Measurements from ENCODE around the gene VTN.
"Not testable (repeated sequence)": the region's sequence is repeated elsewhere in the genome, so short reads cannot be mapped to it uniquely, and the experiment has no call there.

VTN gene

DNA sequence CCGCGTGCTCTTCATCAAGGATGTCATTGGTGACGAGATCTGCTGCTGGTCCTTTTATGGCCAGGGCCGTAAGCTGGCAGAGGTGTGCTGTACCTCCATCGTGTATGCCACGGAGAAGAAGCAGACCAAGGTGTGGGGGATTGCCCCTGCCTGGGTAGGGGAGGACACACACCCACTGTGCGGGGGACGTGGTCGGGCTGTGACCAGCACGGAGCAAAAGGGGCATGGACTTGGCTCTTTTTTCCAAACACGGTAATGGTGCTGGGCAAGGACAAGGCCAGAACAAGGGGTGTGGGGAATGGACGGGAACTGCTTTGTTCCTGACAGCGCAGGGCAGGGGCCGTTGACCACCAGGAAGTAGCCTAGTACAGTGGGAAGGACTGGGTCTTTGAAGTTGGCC lies 27.8 kb downstream of the VTN start:
- DNase-seq (ENCODE audit: low read depth) = no peak

DNA sequence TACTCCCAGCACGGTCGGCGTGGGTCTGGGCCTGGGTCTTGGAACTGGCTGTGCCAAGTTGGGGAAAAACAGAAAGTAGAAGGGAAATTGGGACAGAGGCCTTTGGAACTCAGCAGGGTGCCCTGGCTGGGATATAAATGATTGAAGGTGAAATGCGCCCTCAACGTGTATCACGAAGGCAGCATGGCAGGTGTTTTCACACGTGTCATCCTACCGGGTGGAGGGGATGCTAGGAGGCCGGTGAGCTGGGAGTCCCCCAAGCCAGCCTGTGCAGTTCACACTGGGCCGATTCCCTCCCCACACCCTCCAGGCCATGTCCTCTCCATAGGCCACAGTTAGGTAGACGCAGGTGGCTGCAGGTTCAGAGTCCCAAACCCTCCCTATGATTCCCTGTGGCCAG lies 28.6 kb downstream of the VTN start:
- no peak for DNase-seq (ENCODE audit: low read depth)

DNA sequence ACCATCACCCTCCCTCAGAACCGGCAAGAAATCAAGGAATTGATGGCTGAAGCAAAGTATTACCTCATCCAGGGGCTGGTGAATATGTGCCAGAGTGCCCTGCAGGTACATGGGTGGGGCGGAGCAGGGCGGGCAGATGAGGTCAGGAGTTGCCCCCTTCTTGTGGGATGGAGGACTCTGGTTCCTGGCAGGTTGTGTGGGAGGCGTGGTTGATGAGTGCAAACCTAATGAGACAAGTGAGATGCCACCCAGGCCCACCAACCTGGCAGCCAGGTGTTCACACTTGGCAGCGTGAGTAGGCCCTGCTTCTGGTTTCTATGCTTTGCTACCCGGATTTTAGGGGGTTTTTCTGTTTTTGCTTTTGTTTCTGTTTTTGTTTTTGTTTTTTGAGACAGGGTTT lies 29.7 kb downstream of the VTN start:
- DNase-seq (ENCODE audit: low read depth) = no peak

DNA sequence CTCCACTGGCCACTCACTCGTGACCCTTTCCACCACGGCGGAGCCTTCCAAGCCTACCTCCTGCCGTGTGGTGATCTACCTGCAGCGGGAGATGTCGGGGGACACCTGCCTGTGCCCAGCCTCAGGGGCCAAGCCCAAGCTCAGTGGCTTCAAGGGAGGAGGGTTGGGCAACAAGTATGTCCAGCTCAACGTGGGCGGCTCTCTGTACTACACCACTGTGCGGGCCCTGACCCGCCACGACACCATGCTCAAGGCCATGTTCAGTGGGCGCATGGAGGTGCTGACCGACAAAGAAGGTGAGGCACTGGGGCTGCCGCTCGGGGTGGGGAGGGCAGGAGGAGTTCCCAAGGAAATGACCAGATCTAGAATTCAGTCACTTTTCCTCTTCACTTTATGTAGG lies 30.7 kb downstream of the VTN start:
- no peak for DNase-seq (ENCODE audit: low read depth)

DNA sequence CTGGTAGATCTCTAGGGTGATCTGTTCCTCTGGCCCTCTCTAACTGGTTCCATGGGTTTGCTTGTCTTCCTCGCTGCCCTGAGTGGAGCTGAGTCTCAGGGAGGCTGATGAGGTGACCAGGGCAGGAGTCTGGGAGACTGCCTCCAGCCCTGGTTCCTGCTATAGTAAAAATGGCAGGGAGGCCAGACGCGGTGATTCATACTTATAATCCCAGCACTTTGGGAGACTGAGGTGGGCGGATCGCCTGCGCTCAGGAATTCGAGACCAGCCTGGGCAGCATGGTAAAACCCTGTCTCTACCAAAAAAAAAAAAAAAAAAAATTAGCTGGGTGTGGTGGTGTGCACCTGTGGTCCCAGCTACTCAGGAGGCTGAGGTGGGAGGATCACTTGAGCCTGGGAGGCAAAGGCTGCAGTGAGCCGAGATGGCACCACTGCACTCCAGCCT lies 31.3 kb downstream of the VTN start:
- not testable (repeated sequence) for DNase-seq (ENCODE audit: low read depth)

DNA sequence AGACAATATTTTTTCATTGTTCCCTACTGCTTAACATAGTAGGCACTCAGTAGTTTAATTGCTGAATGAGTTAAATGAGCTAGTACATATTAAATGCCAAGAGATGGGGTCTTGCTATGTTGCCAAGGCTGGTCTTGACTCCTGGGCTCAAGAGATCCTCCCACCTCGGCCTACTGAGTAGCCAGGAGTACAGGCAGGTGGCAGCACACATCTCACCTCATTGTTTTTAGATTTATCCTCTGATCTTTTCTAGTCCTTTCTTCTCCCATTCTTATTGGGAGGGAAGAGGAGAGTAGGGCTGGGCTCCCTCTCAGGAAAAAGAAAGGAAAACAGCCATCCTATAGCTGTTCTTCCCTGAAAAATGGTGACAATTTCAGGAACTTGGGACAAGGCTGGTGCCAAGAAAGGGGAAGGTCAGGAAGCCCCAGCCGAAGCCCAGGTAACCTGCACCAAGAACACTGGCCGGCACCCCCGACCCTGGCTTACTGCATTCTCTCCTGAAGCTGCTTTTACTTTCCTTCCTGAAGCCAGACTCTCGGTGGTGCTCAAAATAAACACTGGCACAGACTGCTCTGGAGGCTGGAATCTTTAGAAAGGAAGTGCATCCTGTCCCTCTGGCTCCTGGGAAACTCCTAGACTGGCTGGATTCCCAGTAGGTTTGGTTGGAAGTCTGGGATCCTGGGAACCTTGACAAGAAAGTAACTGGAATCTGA lies 31.9 kb downstream of the VTN start:
- DNase-seq (ENCODE audit: low read depth) = peak; percentile 93

DNA sequence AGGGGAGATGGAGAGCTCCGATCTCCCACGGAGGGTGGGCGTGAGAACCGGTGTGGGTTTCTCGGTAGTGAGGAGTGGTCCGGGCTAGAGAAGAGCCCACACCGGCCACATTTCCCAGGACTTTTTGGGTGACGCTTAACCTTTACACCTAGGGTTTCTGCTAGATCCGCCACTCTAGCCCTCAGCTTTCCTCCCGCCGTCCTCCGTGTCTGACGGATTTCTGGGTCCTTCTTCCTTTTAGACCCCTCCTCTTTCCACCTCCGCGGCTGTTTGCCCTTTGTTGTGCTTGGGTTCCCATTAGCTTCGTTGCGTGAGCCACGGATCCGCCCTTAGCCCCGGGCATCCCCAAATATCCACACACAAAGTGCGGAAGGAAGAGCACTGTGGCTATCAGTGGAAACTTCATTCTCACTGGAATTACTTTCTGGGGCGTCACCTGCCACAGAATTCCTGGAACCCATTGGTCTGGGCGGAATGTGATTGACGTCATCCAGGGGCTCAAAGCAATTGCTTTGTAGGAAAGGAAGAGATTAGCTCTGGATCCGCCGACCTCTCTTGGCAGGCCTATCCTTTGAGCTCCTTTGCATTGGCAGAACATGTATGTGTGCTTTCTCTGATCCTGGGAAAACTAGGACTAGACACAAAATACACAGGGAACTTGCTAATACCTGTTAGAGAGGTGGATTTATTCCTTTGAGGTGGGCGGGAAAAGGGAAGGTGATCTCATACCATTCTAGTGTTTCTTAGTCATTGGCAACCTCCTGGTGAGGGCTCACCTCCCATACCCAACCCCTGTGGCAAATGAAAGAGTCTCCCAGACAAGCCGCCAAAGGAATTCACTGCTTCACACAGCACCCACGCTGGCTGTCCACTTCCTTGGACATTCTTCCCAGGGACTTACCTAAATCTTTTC lies 33.9 kb downstream of the VTN start:
- peak; percentile 94 for DNase-seq (ENCODE audit: low read depth)

DNA sequence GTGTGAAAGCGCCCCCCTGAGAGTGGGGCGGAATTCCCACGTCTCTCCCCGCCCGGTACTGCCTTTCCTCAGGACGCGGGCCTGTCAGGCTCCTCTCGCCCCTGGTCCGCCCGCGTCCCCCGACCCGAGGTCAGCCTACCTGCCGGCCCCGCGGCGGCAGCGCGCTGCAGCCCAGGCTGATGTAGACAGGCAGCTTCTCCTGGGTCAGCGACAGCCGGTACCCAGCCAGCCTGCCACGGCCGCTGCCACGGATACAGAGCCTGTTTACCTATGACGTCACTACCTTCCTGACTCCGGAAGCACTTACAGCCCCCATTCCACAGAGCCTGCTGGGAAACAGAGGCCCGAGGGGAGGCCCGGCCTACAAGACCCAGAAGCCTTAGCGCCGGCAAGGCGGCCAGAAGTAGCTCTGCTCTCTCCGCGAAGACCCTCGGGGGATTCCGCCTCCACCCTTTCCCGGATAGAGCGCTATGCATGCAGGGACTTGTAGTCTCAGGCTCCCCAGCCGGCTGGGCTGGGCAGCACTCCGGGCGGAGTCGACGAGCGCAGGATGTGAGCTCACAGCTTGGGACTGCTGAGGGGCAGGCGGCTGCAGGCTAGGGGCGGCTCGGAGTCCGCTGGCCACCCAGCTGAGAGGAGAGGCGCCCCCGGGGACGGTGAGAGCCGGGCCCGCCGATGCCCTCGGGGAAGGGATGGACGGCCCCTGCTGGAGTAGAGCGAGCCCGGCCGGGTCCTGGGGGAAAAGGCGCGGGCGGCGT lies 34.7 kb downstream of the VTN start, which contains the start of the genes IFT20 and TNFAIP1:
Gene IFT20, minus strand, starts transcription at position 272 of the 758 bp plus-strand sequence. CDS start 3,487 bp downstream, outside the sequence.
Gene TNFAIP1, plus strand, starts transcription at position 561 of the 758 bp plus-strand sequence. CDS start 3,761 bp downstream, outside the sequence.
- DNase-seq (ENCODE audit: low read depth) = peak; percentile 100

DNA sequence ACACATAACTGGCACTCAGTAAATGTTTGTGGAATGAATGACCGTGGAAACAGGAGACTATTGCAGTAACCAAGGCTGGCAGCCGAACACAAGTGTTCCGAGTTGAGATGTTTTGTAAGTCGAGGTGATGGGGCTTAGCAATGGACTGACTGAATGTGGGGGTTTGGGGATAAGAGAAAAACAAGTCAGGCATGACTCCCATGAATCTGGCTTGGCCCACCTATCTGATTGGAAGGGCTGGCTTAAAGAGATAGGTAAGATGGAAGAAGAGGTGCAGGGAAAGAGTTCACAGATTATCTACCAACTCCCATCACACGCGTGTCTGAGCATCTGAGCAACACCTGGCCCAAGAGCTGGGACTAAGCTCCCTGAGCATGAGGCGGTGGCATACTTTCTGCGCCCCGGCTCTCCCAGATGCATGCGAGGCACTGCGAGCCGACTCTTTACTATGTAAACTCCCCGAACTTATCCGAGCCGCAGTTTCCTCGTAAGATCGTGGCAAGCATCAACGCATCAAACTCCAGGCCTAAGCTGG lies 35.4 kb downstream of the VTN start:
- DNase-seq (ENCODE audit: low read depth) = no peak

DNA sequence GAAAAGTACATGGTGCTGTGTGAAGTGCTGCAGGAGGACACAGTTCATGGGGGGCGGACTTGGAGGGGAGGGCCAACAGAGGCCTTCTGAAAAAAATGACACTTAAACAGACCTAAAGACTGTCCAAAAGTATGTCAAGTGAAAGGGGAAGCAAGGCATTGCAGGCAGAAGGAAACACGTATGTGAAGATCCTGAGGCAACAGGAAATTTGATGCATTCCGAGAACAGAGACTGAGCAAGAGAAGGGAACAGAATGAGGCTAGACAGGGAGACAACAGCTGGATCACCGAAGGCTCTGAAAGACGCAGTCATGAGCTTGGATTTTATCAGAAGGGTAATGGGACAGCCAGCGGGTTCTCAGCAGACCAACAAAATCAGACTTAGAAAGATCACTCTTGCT lies 35.9 kb downstream of the VTN start:
- DNase-seq (ENCODE audit: low read depth) = peak; percentile 33

DNA sequence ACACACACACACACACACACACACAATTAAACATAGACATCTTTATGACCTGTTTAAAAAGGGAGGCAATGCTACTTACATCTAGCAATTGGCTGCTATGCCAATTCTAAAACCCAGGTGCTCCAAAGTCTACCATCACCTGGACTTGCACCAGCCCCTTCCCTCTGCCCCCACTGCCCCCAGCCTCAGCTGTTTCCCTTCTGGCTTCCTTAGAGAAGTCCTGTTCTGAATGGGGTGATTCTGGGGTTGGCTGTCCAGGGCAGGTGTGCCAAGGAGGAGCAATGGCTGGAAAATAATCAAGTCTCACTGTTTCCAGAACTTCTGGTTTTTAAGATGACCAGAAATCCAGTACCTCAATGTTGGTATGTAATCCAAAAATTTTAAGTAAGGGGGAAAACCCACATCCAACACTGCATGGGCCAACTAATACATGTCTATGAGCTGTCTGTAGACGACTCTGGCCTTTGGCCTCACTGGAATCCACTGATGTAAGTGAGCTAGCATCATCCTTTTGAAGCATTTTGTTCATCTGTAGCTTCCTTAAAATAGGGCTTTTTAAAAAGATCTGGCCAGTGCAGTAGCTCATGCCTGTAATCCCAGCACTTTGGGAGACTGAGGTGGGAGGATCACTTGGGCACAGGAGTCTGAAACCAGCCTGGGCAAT lies 36.9 kb downstream of the VTN start:
- peak; percentile 30 for DNase-seq (ENCODE audit: low read depth)

DNA sequence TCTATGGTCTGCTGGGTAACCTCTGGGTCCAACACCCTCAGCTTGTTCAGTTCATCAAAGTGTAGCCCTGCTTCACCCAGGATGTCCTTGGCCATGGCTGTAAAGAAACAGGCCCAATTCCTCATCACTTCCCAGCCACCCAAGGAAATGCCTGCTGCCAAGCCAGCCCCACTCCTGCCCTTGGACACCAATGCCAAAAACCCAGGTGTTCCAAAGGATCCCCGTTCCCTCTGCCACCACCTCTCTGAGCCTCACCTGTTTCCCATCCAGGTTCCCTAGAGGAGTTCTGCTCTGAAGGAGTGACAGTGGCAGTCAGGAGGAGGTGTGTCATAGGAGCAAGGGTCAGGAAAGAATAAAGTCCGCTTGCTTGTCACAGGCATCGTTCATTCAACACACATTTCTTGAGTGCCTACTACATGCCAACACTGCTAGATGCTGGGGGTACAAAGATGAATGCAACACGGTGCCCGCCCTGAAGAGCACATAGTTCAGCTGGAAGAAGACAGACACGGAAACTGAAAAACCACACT lies 38.2 kb downstream of the VTN start:
- DNase-seq (ENCODE audit: low read depth) = no peak

DNA sequence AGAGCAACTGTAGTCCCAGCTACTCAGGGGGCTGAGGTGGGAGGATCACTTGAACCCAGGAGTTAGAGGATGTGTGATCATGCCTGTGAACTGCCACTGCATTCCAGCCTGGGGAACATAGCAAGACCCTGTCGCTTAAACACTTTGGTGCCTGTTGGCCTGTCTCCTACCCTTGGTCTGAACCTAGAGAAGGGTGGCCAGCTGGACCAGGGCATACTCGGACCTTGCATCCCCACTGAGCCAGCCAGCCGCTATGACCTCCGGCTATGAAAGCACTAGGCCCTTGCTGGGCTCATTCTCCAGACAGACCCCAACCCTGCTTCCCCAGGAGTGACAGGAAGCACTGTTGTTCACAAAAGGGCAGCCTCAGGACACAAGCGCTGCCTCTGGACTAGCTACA lies 39.4 kb downstream of the VTN start:
- DNase-seq (ENCODE audit: low read depth) = no peak

DNA sequence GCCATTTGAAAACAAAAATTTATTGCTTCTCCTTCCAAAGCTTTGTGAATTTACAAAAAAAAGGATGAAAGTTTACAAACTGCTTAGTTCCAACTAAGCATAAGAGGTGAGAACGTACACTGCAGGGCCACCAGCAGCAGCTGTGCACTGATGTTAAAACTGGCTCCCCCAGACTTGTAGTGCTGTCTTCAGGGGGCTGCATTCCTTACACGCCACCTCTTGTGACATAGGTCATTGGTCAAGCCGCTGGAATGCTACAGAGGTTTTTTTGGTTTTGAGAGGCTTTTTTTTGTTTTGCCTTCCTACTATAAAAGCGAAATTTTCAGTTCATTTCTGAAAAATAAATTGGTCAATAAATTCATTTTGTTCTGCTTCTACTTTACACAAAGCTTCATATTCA lies 41.8 kb downstream of the VTN start:
- peak; percentile 36 for DNase-seq (ENCODE audit: low read depth)

DNA sequence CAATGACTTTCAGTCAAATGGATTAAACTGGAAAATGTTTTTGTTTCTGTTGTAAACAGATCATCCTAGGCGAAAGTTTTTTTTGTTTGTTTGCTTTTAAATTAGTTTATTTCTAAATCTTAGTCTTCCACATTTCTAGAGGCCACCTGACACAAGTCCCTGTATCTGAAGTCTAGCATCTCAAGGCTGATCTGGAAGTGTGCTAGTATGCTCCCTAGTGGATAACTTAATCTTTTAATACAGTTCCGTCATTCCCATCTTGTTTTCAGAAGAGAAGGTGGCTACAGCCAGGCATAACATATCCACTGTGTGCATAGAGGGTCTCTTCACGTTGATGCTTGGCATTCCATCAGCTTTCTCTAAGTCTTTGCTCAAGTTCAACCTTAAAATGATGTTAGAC lies 42.4 kb downstream of the VTN start:
- peak; percentile 24 for DNase-seq (ENCODE audit: low read depth)

DNA sequence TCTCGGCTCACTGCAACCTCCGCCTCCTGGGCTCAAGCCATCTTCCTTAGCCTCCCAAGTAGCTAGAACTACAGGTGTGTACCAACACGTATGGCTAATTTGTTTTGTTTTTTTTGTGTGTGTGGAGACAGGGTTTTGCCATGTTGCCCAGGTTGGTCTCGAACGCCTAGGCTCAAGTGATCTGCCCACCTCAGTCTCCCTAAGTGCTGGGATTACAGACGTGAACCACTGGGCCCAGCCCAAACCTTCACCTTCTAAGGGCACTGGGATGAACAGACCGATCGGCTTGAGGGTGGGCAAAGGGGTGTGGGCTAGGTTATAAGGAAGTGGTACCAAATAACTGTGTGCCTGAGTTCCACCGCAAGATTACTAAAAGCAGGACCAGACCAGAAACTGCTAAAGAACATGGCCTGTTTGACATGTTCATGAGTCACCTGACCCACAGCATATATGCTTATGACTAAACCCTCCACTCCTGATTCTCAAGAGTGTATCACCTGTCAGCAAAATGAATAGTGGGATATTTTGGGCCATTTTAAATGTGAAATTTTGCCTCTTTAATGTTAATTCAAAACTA lies 43.0 kb downstream of the VTN start:
- DNase-seq (ENCODE audit: low read depth) = no peak

DNA sequence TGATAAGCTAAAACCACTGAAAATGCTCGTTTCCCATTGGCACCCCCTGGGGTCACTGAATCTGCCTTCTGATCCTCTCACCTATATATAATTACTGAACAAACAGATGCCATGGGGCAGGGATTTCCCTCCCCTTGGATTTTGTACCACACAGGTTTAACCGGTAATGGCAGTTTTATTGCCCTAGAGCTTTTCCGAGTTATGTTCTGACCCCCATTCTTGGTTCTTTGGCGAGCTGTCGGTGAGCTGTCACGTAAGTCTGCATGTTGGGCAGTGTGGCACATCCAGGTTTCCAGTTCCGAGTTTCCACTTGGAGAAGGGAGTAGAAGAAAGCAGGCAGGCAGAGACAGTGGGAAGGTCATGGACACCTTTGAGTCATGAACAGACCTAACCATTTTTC lies 44.0 kb downstream of the VTN start:
- DNase-seq (ENCODE audit: low read depth) = no peak

DNA sequence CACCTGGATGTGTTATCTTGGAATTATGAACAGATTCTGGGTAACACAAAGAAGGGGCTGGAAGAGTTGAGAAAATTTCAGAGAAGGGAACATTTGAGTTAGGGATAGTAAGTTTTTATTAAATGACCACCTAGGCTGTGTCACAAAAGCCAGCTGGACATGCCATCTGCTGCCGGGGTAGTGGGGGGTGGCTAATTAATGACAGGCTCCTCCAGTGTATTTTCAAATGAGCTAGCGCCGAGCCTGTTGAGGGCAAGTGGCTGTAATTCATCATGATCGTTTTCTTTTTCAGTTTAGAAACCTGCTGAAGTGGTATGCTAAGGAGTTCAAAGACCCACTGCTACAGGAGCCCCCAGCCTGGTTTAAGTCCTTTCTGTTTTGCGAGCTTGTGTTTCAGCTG lies 44.9 kb downstream of the VTN start:
- no peak for DNase-seq (ENCODE audit: low read depth)

DNA sequence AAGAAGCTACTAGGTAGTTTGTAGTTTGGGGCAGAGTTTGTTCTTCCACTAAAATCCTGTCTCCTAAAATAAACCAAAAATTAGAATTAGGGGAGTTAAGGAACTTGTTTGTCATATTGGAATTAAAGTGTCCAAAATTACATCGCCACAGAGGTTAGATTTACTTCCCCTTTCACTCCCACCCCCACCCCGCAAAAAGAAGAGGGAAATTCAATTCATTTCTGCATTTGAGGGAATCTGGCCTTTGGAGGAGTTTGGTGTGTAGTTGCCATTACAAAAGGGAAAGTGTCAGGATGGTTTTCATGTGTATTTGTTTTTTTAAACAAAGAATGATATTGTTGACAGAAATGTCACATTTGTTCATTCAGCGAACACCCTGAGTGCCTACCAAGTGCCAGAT lies 45.3 kb downstream of the VTN start:
- DNase-seq (ENCODE audit: low read depth) = no peak

DNA sequence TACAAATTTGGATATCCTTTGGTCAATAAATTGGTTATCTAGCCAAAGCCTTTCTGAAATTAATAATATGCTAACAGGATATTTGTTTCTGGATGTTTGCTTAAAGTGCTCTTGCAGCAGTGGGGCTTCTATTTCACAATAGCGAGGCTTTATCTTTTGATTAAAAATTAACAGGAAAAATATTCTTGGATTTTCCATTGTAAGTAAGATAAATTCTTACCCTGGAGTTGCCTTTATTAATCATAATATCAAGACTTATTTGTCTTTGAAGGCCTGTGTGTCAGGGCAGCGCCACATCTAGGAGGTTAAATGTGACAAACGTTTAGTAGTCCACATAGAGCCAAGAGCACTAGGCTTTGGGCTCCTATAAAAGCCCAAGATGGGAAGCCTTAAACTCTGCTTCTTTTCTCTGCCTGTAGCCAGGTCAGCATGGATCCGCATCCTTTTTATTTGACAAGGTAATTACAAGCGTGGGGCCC lies 45.8 kb downstream of the VTN start:
- no peak for DNase-seq (ENCODE audit: low read depth)

Data from EH (cell line).